OCI-LY1 (cell line): ENCODE measurements around the gene FBXW8.

ENCODE experiments used
- CTCF ChIP-seq: fragments of 200-600 bp; sonication (generic), shearing (Covaris generic); IDR thresholded peaks from 2 replicates; pipeline ENCODE4 v1.5.1; 2017; ENCODE audit warnings: mild to moderate bottlenecking, antibody characterized with exemption, low read length, moderate library complexity, mixed read lengths
- EZH2 ChIP-seq: fragments of 200-600 bp; sonication (generic), shearing (Covaris generic); IDR thresholded peaks from 2 replicates; pipeline ENCODE4 v1.8.0; 2017; ENCODE audit warnings: borderline replicate concordance, mixed run types, mild to moderate bottlenecking, antibody characterized with exemption, low read length, moderate library complexity, mixed read lengths

GRCh38 chr12:117069926-117070900, 159.5 kb downstream of the FBXW8 start:
- TF ChIP-seq CTCF (no peak), EZH2 (no peak)
